ENCODE measurements around the gene CDRT4. TPM values are rescaled to one million over a fixed set of nuclear protein-coding genes. Genes with fewer than 3 reads are reported as not detected.

Gene CDRT4
- total RNA-seq, 1 donor from 2014 or later = 2.9 TPM

GRCh38 chr17:15492791-15493692, 25.6 kb upstream of the CDRT4 start:
- no peak for DNase-seq (ENCODE audit: low read depth, low spot score)

DNA sequence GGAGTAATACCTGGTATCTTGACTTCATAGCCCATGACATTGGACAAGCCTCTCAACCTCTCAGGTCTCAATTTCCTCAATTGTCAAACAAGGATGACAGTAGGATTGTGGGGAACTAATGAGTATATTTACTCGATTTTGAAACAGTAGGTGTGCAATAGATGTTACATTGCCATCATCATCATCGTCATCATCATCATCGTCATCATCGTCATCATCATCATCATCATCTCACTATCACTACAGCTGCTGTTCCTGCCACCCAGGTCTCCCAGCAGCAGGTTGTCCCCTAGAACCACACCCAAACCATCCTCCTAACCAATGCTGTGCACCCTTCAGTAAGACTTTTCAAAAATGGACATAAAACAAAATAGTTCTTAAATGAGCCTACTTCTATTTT, 24.8 kb upstream of the CDRT4 start:
- DNase-seq (ENCODE audit: low read depth, low spot score) = no peak

DNA sequence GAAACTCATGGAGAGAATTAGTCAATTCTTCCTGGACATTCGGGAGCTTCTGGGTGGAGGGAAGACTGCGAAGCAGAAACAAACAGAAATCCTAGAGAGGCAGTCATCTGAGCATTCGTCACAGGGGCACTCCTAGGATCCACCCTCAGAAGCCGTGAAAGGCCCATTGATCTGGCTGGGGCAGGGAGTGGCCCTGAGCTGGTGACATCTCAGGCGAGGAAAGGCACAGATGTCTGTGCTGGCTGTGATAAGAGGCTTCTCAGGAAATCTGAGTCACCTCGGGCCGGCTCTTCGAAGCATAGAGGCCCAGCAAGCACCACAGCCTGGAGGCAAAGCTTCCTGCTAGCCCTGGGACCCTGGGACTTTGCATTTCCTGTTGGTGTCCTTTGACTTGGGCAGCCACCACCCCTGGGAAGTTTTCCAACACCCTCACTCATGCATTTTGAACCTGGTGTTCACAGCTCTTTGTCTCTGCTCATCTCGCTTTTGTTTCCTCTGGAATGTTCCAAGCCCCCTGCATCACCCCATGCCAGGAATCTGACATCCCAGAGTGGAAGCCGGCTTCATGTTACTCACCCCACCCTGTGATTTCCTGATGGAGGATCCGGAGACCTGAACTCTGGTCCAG, 23.3 kb upstream of the CDRT4 start:
- DNase-seq (ENCODE audit: low read depth, low spot score) = peak; percentile 90

- DNase-seq (ENCODE audit: low read depth, low spot score) = no peak
These were observed 21.1 kb upstream of the CDRT4 start for GRCh38 chr17:15488557-15488956.

DNA sequence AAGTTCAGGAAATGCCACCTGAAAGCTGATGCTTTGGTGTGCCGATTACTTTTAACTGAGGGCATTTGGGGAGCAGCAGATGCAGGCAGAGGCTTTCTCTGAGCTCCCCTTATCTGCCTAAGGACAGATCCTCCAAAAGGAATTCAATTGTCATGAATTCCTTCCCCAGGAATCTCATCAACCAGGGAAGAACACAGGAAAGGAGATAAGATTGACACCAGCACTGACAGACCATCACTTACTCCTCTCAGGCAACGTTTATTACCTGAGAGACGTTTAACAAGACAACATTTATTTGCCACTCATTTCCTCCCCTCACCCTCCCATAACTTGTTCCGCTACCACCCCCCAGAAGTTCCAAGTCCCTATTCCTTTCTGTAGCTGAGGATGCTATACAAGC, 17.6 kb upstream of the CDRT4 start:
- no peak for DNase-seq (ENCODE audit: low read depth, low spot score)

DNA sequence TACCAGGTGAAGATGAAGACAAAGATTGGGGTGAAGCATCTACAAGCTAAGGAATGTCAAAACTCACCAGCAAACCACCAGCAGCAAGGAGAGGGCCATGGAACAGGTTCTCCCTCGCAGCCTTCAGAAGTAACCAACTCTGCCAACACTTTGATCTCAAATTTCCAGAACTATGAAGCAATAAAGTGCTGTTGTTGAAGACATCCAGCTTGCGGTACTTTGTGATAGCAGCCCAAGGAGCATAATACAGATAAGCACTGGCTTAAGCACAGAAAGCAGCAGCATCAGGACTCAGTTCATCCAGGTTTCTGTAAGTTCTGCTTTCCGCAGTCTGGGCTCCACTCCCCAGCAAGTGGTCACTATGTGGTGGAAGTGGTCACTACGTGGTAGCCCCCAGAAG, 16.0 kb upstream of the CDRT4 start:
- no peak for DNase-seq (ENCODE audit: low read depth, low spot score)

- no peak for DNase-seq (ENCODE audit: low read depth, low spot score)
These were observed 15.1 kb upstream of the CDRT4 start for GRCh38 chr17:15482476-15482875.

DNA sequence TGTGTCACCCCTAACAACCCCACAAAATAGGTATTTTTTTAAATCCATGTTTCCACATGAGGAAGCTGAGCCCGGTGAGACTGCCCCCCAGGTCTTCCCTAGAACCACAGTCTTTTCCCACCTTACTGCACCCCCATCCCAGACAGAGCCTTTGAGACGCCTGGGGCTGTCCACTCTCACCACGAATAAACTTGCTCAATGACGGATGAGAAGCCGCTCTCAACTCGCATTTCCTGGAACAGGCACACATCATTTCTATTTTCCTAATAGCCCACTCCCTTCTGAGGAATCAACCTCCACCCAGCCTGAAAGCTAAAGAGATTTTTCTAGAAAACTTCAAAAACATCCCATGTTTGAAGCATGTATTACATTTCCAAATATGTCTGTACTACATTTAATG, 14.1 kb upstream of the CDRT4 start:
- no peak for DNase-seq (ENCODE audit: low read depth, low spot score)

DNA sequence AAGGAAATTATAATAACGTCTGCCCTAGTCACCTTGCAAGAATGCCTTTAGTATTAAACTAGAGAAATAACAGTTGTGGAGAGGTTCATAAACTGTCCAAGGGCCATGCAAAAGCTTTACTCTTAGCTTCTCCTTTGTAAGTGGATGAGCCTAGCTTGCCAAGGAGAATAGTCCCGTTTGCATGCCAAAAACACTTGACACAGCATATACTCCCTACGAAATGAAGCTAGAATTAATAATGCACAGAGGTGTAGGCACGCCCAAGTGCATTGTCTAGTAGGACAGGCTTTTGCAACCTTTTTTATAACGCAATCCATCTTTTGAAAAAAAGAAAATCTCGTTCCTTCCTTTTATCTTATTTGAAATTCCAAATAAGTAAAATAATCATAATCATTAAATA, 12.8 kb upstream of the CDRT4 start:
- no peak for DNase-seq (ENCODE audit: low read depth, low spot score)

DNA sequence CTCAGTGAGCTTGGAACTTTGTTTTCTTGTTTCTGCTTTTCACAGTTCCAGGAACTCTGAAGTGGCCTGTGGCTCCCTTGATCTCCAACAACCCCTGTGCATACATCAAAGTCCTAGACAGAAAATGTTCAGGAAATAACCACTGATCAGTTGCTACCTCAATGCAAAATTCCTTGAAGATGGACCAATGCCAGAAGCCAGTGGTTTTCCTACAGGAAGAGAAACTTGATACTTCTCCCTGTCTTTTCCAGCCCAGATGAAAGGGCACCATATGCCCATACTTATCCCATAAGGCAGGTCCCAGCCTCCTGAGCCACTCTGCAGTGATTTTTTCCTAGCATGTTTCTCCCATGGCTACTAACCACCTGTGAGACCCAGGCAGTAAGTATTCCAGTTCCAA, 12.3 kb upstream of the CDRT4 start:
- DNase-seq (ENCODE audit: low read depth, low spot score) = peak; percentile 35

DNA sequence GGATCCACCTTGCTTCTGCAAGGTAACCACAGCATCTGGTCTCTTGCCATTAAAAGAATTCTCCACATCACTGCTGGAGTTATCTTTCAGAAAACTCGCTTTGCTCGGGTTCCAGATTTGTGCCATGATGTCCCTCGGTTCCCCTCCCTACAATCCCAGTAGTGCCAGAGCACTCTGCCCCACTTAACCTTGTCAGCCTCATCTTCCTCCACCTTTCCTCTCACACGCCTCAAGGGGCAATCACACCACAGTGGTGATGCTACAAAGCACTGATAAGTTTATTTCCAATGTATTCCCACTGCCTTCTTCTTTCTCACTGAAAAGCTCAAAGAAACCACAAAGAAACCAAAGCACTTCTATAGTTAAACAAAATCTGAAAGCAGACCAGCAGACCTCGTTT, 11.4 kb upstream of the CDRT4 start:
- no peak for DNase-seq (ENCODE audit: low read depth, low spot score)

DNA sequence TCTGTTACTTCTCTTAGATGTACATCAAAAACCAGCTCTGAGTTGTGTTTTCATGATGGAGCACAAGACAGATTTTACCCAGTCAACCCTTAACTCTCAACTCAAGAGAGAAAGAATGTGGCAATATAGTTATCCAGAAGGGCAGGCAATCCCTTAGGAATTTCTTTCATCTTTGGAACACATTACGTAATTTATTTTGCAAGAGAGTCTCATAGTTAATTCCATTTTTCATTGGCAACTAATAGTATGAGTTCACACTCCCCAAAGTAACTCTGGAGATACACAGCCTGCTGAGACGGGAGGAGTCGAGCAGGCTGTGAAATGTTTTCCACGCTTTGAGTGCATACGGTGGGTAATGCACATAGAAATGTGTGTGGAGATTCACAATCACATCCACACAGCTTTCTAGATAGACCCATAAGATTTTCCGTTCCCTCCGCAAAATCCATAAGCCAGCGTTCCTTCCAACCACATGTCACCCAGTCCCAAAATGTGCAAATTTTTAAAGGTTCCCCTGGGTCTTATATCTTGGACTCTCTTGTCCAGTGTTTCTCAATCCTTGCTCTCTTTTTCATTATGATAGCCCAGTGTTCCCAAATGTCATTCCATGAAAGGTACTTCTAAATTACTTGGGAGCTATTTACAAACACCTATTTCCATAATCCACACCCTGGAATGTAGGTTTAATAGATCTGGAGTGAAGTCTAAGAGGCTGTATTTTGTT, 8.4 kb upstream of the CDRT4 start:
- DNase-seq (ENCODE audit: low read depth, low spot score) = no peak

DNA sequence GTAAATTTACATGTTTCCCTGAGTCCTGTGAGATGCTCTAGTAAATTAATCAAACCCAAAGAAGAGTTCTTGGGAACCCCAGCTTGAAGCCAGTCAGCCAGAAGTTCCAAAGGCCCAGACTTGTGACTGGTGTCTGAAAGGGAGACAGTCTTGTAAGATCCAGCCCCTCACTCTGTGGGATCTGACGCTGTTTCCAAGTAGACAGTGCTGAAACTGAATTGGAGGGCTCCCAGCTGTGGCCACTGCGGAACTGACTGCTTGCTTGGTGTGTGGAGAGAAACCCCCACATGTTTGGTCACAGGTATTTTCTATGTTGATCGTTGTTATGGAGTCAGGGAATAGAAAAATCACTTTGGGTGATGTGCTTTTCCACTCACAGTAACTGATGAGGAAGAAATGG, 5.5 kb upstream of the CDRT4 start:
- no peak for DNase-seq (ENCODE audit: low read depth, low spot score)

- no peak for DNase-seq (ENCODE audit: low read depth, low spot score)
These were observed 3.1 kb upstream of the CDRT4 start for GRCh38 chr17:15470536-15470935.

DNA sequence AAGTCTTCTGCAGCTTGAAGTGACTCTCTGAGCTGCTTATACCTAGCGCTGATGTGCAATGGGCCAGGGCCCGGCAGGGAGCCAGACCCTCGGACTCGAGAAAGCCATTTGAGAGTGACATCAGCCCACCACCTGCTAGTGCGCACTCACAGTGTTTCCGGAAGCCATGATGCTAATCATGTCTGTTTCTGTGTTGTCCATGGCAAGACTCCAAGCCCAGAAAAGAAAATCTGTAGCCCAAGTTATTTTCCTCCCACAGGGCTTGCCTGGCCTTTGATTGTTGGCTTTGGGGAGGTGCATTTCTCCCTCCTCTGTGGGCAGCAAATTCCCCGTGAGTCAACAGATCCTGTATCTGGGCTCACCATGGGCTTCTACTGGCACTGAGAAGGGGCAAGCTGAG, 1.8 kb upstream of the CDRT4 start:
- peak; percentile 37 for DNase-seq (ENCODE audit: low read depth, low spot score)

DNA sequence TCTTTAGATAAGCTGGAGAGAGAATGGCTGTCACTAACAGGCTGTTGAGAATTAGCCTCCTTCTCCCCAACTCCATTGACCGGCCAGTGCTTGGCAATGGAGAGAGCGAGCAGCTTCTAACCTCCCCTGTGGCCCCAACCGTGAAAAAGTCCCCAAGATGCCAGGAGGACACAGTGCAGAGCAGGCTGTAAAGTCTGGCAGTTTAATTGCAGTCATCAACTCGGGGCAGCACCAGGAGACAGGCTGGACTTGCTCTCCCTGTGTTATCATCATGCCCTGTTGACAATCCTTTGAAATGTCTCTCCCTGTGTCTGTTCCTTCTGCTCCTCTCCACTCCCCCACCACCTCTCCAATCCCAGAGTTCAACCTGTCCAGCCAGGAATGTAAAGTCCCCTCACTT, 705 bp upstream of the CDRT4 start:
- DNase-seq (ENCODE audit: low read depth, low spot score) = no peak

DNA sequence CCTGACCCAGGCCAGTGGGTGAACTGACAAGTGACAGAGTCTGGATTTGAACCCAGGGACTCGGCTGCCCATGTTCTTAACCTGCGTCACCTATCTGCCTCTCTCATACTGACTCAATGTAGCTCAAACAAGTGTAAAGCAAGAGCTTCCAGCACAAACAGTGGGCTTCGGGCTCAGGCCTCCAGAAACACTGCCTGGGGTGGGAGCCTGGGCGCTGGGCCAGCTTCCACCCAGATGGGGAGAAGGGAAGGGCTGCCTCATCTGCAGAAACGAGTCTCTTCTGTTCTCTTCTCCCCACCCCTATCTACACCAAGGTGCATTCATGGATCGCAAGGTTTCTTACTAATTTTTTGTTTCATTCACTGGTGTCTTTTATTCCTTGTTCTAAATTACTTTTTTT, 1.3 kb downstream of the CDRT4 start:
- no peak for DNase-seq (ENCODE audit: low read depth, low spot score)

DNA sequence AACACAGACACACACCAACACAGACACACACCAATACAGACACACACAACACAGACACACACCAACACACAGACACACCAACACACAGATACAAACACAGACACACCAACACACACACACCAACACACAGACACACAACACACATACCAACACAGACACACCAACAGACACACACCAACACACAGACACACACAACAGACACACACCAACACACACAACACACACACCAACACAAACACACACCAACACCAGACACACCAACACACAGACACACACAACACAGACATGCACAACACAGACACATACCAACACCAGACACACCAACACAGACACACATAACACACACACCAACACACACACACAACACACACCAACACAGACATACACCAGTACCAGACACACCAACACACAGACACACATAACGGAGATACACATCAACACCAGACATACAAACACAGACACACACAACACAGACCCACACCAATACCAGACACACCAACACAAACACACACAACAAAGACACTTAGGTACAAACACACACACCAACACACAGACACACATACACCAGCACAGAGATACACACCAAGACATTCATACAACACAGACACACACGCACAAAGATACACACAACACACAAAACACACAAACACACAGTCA, 2.2 kb downstream of the CDRT4 start:
- DNase-seq (ENCODE audit: low read depth, low spot score) = no peak

GRCh38 chr17:15464231-15464985, 3.0 kb downstream of the CDRT4 start:
- no peak for DNase-seq (ENCODE audit: low read depth, low spot score)

GRCh38 chr17:15462976-15463772, 4.2 kb downstream of the CDRT4 start:
- no peak for DNase-seq (ENCODE audit: low read depth, low spot score)
